MM.1S (cell line): ENCODE data around the gene C1QC.

Source experiments
- DNase-seq: peaks from one replicate; pipeline ENCODE4 v3.0.0-alpha.2; 2015
- H2AFZ ChIP-seq: fragments of 300-600 bp; sonication (generic); 2 replicates; pipeline ENCODE4 v1.6.0; 2016; ENCODE audit warnings: antibody characterized with exemption, low read length
- H3F3A ChIP-seq: fragments of 300-600 bp; sonication (generic); 2 replicates; pipeline ENCODE4 v1.6.1; 2016; ENCODE audit warnings: mild to moderate bottlenecking, antibody characterized with exemption, low read length, moderate library complexity, mixed read lengths; ENCODE audit not compliant: insufficient read depth
- H3K27ac ChIP-seq: fragments of 300-600 bp; sonication (generic); 2 replicates; pipeline ENCODE4 v1.5.1; 2016; ENCODE audit warnings: mild to moderate bottlenecking, low read length
- H3K27me3 ChIP-seq: fragments of 300-600 bp; sonication (generic); replicated peaks from 2 replicates; pipeline ENCODE4 v1.6.0; 2016; ENCODE audit warnings: low read length; ENCODE audit not compliant: insufficient read depth
- H3K36me3 ChIP-seq: fragments of 300-600 bp; sonication (generic); replicated peaks from 2 replicates; pipeline ENCODE4 v1.6.1; 2016; ENCODE audit warnings: mild to moderate bottlenecking, low read length, mixed read lengths; ENCODE audit not compliant: insufficient read depth
- H3K4me1 ChIP-seq: fragments of 300-600 bp; sonication (generic); 2 replicates; pipeline ENCODE4 v1.6.1; 2016; ENCODE audit warnings: low read length, mixed read lengths
- H3K4me2 ChIP-seq: fragments of 300-600 bp; sonication (generic); 2 replicates; pipeline ENCODE4 v1.6.0; 2016; ENCODE audit warnings: low read depth, low read length
- H3K4me3 ChIP-seq: fragments of 300-600 bp; sonication (generic); 2 replicates; pipeline ENCODE4 v1.5.1; 2016; ENCODE audit warnings: low read length, mixed read lengths
- H3K79me2 ChIP-seq: fragments of 300-600 bp; sonication (generic); 2 replicates; pipeline ENCODE4 v1.6.1; 2016; ENCODE audit warnings: mixed run types, low read length, mixed read lengths
- H3K9ac ChIP-seq: fragments of 300-600 bp; sonication (generic); 2 replicates; pipeline ENCODE4 v1.6.1; 2016; ENCODE audit warnings: low read length, mixed read lengths
- H3K9me2 ChIP-seq: fragments of 300-600 bp; sonication (generic); replicated peaks from 2 replicates; pipeline ENCODE4 v1.6.1; 2016; ENCODE audit warnings: mild to moderate bottlenecking, low read length, mixed read lengths; ENCODE audit not compliant: insufficient read depth
- H3K9me3 ChIP-seq: fragments of 300-600 bp; sonication (generic); replicated peaks from 2 replicates; pipeline ENCODE4 v1.6.1; 2016; ENCODE audit warnings: mild to moderate bottlenecking, low read length, mixed read lengths; ENCODE audit not compliant: insufficient read depth
- H4K20me1 ChIP-seq: fragments of 300-600 bp; sonication (generic); 2 replicates; pipeline ENCODE4 v1.6.1; 2016; ENCODE audit warnings: mild to moderate bottlenecking, low read length, moderate library complexity, mixed read lengths; ENCODE audit not compliant: insufficient read depth
- EZH2 ChIP-seq: fragments of 300-600 bp; sonication (generic); optimal IDR thresholded peaks from 2 replicates; pipeline ENCODE3; 2017; ENCODE audit warnings: low read depth, mild to moderate bottlenecking, antibody characterized with exemption, low read length, mixed read lengths
- EZH2phosphoT487 ChIP-seq: fragments of 300-600 bp; sonication (generic); IDR thresholded peaks from 2 replicates; pipeline ENCODE4 v1.6.1; 2018; ENCODE audit warnings: antibody characterized with exemption, low read length
- TF ChIP-seq, protein P1 (sequence below): fragments of 300-600 bp; sonication (generic); IDR thresholded peaks from 2 replicates; pipeline ENCODE4 v1.5.1; 2016; ENCODE audit warnings: antibody characterized with exemption, low read length, mixed read lengths

The C1QC gene

DNA sequence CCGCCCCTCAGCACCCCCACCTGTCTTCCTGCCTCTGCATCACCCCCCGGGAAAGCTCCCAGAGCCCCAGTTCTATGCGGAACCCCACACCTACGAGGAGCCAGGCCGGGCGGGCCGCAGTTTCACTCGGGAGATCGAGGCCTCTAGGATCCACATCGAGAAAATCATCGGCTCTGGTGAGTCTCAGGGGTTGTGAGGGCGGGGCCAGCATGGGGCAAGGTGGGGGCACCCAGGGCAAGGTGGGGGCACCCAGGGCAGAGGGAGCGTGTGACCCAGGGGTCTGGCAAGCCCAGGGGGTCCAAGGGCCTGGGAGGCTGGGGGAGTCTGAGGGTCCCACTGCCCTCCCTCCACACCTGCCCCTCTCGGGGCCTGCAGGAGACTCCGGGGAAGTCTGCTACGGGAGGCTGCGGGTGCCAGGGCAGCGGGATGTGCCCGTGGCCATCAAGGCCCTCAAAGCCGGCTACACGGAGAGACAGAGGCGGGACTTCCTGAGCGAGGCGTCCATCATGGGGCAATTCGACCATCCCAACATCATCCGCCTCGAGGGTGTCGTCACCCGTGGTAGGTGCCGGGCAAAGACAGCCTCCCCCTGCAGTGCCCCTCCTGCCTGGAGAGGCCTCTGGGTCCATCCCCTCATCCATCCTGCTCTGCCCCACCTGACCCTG is 46.0 kb upstream of the C1QC start:
- no peak overlapping the region for H3K4me3 ChIP-seq

DNA sequence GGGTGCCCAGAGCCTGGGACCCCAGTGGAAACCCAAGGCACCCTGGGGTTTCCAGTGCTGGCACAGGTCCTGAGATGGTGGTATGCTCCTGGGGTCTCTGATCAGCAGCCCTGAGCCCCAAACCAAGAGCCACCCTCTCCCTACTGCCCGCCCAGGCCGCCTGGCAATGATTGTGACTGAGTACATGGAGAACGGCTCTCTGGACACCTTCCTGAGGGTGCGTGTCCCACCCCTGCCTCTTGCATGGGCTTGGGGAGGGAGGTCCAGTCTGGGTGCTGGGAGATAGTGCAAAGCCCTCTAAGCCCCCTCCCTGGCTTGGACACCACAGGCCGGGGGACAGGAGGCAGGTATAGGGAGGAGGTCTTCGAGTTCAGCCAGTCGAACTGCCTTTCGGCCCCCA is 45.4 kb upstream of the C1QC start:
- Histone ChIP-seq H2AFZ (no peak overlapping the region), H3K9ac (no peak overlapping the region), H3K36me3 (no peaks in the 10 kb centered on the region), H3K9me2 (no peaks in the 10 kb centered on the region), H3K79me2 (no peaks in the 10 kb centered on the region), H3K27ac (no peak overlapping the region), H3K4me3 (no peak overlapping the region), H4K20me1 (no peaks in the 10 kb centered on the region), H3K9me3 (no peaks in the 10 kb centered on the region), H3F3A (no peaks in the 10 kb centered on the region), H3K4me2 (no peak overlapping the region), H3K27me3 (peaks cover 90% of the 10 kb centered on the region), H3K4me1 (no peaks in the 10 kb centered on the region)
- DNase-seq: no peak
- no peak for TF ChIP-seq EZH2
- TF ChIP-seq EZH2phosphoT487: no peak
- TF ChIP-seq, protein P1, sequence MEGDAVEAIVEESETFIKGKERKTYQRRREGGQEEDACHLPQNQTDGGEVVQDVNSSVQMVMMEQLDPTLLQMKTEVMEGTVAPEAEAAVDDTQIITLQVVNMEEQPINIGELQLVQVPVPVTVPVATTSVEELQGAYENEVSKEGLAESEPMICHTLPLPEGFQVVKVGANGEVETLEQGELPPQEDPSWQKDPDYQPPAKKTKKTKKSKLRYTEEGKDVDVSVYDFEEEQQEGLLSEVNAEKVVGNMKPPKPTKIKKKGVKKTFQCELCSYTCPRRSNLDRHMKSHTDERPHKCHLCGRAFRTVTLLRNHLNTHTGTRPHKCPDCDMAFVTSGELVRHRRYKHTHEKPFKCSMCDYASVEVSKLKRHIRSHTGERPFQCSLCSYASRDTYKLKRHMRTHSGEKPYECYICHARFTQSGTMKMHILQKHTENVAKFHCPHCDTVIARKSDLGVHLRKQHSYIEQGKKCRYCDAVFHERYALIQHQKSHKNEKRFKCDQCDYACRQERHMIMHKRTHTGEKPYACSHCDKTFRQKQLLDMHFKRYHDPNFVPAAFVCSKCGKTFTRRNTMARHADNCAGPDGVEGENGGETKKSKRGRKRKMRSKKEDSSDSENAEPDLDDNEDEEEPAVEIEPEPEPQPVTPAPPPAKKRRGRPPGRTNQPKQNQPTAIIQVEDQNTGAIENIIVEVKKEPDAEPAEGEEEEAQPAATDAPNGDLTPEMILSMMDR: no peak

More for the DNA sequence above, 46.0 kb upstream of the C1QC start:
- Histone ChIP-seq H3K9ac (no peak overlapping the region), H3K36me3 (no peaks in the 10 kb centered on the region), H3F3A (no peaks in the 10 kb centered on the region), H2AFZ (no peak overlapping the region), H3K4me2 (no peak overlapping the region), H3K27ac (no peak overlapping the region), H4K20me1 (no peaks in the 10 kb centered on the region), H3K9me2 (no peaks in the 10 kb centered on the region), H3K9me3 (no peaks in the 10 kb centered on the region), H3K27me3 (peaks cover 89% of the 10 kb centered on the region), H3K79me2 (no peaks in the 10 kb centered on the region), H3K4me1 (no peaks in the 10 kb centered on the region)
- TF ChIP-seq EZH2 (no peak), EZH2phosphoT487 (no peak)
- TF ChIP-seq, protein P1: no peak
- no peak for DNase-seq

DNA sequence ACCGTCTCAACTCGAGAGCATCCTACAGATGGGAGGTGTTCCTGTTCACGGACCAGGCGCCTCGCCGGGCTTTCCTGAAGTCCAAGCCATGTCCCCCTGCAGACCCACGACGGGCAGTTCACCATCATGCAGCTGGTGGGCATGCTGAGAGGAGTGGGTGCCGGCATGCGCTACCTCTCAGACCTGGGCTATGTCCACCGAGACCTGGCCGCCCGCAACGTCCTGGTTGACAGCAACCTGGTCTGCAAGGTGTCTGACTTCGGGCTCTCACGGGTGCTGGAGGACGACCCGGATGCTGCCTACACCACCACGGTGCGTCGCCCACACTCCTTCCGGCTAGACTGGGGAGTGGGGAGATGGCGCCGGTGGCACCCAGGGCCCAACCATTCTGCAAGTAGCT is 44.7 kb upstream of the C1QC start:
- H3K4me3 ChIP-seq: no peak overlapping the region
- no peak for TF ChIP-seq EZH2
- no peak for TF ChIP-seq EZH2phosphoT487
- TF ChIP-seq, protein P1: no peak
- no peak for DNase-seq
- H3K9ac ChIP-seq: no peak overlapping the region
- no peaks in the 10 kb centered on the region for H3K36me3 ChIP-seq
- no peaks in the 10 kb centered on the region for H3K9me2 ChIP-seq
- no peaks in the 10 kb centered on the region for H3K79me2 ChIP-seq
- no peaks in the 10 kb centered on the region for H3F3A ChIP-seq
- H3K9me3 ChIP-seq: no peaks in the 10 kb centered on the region
- no peaks in the 10 kb centered on the region for H3K4me1 ChIP-seq
- H3K4me2 ChIP-seq: no peak overlapping the region
- H3K27ac ChIP-seq: no peak overlapping the region
- H3K27me3 ChIP-seq: peaks cover 90% of the 10 kb centered on the region
- H2AFZ ChIP-seq: no peak overlapping the region
- no peaks in the 10 kb centered on the region for H4K20me1 ChIP-seq
